WTC11 (cell line): ENCODE measurements around the gene ASTN2.

Experiments
- ESRRA ChIP-seq: sonication (generic); formaldehyde crosslinking; IDR thresholded peaks from 2 replicates; pipeline ENCODE4 v1.8.1; 2022; ENCODE audit warnings: mild to moderate bottlenecking, missing genetic modification reagents, borderline replicate concordance
- JUN ChIP-seq: sonication (generic); formaldehyde crosslinking; IDR thresholded peaks from 2 replicates; pipeline ENCODE4 v1.8.0; 2023; ENCODE audit warnings: mild to moderate bottlenecking, missing genetic modification reagents
- NR1H2 ChIP-seq: sonication (generic); formaldehyde crosslinking; IDR thresholded peaks from 2 replicates; pipeline ENCODE4 v1.9.0; 2021; ENCODE audit warnings: mild to moderate bottlenecking, moderate library complexity, missing genetic modification reagents
- RELA ChIP-seq: sonication (generic); formaldehyde crosslinking; IDR thresholded peaks from 2 replicates; pipeline ENCODE4 v1.8.1; 2022; ENCODE audit warnings: missing genetic modification reagents, mild to moderate bottlenecking, borderline replicate concordance
- SMAD3 ChIP-seq: sonication (generic); formaldehyde crosslinking; IDR thresholded peaks from 2 replicates; pipeline ENCODE4 v1.8.0; 2022; ENCODE audit warnings: missing genetic modification reagents, mild to moderate bottlenecking, borderline replicate concordance
- TCF7 ChIP-seq: sonication (generic); formaldehyde crosslinking; IDR thresholded peaks from 2 replicates; pipeline ENCODE4 v1.8.0; 2022; ENCODE audit warnings: mild to moderate bottlenecking, low read depth, missing genetic modification reagents, moderate library complexity
- TEAD4 ChIP-seq: sonication (generic); formaldehyde crosslinking; IDR thresholded peaks from 2 replicates; pipeline ENCODE4 v1.8.0; 2022; ENCODE audit warnings: mild to moderate bottlenecking, missing genetic modification reagents
- ZNF263 ChIP-seq: sonication (generic); formaldehyde crosslinking; IDR thresholded peaks from 2 replicates; pipeline ENCODE4 v1.8.1; 2022; ENCODE audit warnings: low read depth, mild to moderate bottlenecking, moderate library complexity, missing genetic modification reagents
- TF ChIP-seq, protein P1 (sequence below): sonication (generic); formaldehyde crosslinking; IDR thresholded peaks from 2 replicates; pipeline ENCODE4 v1.8.1; 2023; ENCODE audit warnings: mild to moderate bottlenecking, missing genetic modification reagents, moderate library complexity
- TF ChIP-seq, protein P2 (sequence below): sonication (generic); formaldehyde crosslinking; IDR thresholded peaks from 2 replicates; pipeline ENCODE4 v1.8.0; 2022; ENCODE audit warnings: missing genetic modification reagents
- TF ChIP-seq, protein P3 (sequence below): fragments of 200-600 bp; IDR thresholded peaks from 2 replicates; pipeline ENCODE4 v1.8.0; 2022; ENCODE audit warnings: antibody characterized with exemption
- TF ChIP-seq, protein P4 (sequence below): sonication (generic); formaldehyde crosslinking; IDR thresholded peaks from 2 replicates; pipeline ENCODE4 v1.8.1; 2023; ENCODE audit warnings: mild to moderate bottlenecking, missing genetic modification reagents, borderline replicate concordance
- TF ChIP-seq, protein P5 (sequence below): fragments of 250-450 bp; sonication (Bioruptor Pico); conservative IDR thresholded peaks from 2 replicates; pipeline ENCODE4 v1.9.0; 2021; ENCODE audit warnings: mild to moderate bottlenecking

DNA sequence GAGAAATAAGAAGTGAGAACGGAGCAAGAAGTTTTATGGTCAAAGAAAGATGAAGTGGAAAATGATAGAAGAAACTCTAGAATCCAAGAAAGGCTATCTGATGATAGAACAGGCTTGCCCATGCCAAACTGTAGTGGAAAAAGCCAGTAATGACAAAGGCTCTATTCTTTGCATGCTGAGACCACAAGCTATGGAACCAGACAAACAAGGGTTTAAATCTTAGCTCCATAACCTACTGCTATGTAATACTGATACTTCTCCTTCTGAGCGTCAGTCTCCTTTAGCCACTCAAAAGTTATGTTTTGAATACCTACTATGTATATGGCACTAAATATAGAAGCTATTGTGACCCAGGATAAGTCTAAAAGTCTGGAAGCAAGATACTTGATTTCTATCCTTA is 778.9 kb downstream of the ASTN2 start:
- TF ChIP-seq RELA (no peak), SMAD3 (CRISPR knock-in tag) (no peak), TEAD4 (CRISPR knock-in tag) (no peak), TCF7 (no peak), NR1H2 (CRISPR knock-in tag) (no peak), JUN (CRISPR knock-in tag) (no peak), ESRRA (CRISPR knock-in tag) (no peak), ZNF263 (CRISPR knock-in tag) (no peak)
- TF ChIP-seq, protein P1, sequence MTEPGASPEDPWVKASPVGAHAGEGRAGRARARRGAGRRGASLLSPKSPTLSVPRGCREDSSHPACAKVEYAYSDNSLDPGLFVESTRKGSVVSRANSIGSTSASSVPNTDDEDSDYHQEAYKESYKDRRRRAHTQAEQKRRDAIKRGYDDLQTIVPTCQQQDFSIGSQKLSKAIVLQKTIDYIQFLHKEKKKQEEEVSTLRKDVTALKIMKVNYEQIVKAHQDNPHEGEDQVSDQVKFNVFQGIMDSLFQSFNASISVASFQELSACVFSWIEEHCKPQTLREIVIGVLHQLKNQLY (CRISPR knock-in tag), result no peak
- TF ChIP-seq, protein P2, sequence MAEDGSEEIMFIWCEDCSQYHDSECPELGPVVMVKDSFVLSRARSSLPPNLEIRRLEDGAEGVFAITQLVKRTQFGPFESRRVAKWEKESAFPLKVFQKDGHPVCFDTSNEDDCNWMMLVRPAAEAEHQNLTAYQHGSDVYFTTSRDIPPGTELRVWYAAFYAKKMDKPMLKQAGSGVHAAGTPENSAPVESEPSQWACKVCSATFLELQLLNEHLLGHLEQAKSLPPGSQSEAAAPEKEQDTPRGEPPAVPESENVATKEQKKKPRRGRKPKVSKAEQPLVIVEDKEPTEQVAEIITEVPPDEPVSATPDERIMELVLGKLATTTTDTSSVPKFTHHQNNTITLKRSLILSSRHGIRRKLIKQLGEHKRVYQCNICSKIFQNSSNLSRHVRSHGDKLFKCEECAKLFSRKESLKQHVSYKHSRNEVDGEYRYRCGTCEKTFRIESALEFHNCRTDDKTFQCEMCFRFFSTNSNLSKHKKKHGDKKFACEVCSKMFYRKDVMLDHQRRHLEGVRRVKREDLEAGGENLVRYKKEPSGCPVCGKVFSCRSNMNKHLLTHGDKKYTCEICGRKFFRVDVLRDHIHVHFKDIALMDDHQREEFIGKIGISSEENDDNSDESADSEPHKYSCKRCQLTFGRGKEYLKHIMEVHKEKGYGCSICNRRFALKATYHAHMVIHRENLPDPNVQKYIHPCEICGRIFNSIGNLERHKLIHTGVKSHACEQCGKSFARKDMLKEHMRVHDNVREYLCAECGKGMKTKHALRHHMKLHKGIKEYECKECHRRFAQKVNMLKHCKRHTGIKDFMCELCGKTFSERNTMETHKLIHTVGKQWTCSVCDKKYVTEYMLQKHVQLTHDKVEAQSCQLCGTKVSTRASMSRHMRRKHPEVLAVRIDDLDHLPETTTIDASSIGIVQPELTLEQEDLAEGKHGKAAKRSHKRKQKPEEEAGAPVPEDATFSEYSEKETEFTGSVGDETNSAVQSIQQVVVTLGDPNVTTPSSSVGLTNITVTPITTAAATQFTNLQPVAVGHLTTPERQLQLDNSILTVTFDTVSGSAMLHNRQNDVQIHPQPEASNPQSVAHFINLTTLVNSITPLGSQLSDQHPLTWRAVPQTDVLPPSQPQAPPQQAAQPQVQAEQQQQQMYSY, result no peak
- TF ChIP-seq, protein P3, sequence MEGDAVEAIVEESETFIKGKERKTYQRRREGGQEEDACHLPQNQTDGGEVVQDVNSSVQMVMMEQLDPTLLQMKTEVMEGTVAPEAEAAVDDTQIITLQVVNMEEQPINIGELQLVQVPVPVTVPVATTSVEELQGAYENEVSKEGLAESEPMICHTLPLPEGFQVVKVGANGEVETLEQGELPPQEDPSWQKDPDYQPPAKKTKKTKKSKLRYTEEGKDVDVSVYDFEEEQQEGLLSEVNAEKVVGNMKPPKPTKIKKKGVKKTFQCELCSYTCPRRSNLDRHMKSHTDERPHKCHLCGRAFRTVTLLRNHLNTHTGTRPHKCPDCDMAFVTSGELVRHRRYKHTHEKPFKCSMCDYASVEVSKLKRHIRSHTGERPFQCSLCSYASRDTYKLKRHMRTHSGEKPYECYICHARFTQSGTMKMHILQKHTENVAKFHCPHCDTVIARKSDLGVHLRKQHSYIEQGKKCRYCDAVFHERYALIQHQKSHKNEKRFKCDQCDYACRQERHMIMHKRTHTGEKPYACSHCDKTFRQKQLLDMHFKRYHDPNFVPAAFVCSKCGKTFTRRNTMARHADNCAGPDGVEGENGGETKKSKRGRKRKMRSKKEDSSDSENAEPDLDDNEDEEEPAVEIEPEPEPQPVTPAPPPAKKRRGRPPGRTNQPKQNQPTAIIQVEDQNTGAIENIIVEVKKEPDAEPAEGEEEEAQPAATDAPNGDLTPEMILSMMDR, result no peak
- TF ChIP-seq, protein P4, sequence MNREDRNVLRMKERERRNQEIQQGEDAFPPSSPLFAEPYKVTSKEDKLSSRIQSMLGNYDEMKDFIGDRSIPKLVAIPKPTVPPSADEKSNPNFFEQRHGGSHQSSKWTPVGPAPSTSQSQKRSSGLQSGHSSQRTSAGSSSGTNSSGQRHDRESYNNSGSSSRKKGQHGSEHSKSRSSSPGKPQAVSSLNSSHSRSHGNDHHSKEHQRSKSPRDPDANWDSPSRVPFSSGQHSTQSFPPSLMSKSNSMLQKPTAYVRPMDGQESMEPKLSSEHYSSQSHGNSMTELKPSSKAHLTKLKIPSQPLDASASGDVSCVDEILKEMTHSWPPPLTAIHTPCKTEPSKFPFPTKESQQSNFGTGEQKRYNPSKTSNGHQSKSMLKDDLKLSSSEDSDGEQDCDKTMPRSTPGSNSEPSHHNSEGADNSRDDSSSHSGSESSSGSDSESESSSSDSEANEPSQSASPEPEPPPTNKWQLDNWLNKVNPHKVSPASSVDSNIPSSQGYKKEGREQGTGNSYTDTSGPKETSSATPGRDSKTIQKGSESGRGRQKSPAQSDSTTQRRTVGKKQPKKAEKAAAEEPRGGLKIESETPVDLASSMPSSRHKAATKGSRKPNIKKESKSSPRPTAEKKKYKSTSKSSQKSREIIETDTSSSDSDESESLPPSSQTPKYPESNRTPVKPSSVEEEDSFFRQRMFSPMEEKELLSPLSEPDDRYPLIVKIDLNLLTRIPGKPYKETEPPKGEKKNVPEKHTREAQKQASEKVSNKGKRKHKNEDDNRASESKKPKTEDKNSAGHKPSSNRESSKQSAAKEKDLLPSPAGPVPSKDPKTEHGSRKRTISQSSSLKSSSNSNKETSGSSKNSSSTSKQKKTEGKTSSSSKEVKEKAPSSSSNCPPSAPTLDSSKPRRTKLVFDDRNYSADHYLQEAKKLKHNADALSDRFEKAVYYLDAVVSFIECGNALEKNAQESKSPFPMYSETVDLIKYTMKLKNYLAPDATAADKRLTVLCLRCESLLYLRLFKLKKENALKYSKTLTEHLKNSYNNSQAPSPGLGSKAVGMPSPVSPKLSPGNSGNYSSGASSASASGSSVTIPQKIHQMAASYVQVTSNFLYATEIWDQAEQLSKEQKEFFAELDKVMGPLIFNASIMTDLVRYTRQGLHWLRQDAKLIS (CRISPR knock-in tag), result no peak
- TF ChIP-seq, protein P5, sequence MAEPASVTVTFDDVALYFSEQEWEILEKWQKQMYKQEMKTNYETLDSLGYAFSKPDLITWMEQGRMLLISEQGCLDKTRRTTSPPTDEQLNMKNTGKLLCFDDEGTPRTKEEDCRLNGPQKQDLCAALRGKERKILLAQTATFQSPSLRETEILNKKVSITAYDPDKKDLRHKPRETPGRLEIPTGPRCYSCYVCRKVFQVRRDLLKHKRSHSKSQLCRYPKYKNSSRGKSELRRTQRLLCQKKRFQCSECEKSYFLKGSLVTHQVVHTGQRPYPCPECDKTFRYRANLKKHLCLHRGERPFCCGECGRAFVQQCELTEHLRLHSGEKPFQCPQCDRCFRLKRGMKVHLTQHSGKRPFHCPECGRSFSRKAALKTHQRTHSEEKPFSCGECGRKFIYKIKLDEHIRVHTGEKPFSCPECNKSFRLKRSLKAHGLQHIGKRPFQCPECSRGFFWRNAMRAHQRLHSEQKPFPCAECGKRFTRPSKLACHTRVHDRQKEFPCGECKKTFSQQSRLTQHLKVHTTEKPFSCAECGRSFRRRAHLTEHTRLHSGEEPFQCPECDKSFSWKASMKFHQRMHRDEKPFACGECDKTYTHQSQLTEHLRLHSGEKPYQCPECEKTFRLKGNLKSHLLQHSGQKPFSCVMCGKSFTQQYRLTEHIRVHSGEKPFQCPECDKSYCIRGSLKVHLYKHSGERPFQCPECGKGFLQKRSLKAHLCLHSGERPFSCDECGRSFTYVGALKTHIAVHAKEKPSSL (CRISPR knock-in tag), result no peak
